HepG2 (cell line): Measurements from ENCODE around the gene FAM81A. TPM values are rescaled to one million over a fixed set of nuclear protein-coding genes. Genes with fewer than 3 reads are reported as not detected.

Source experiments
- BCLAF1 ChIP-seq: fragments of 450-650 bp; IDR thresholded peaks from 2 replicates; pipeline ENCODE4 v1.6.1; 2017; ENCODE audit warnings: mild to moderate bottlenecking
- FOXJ3 ChIP-seq: sonication (generic); formaldehyde crosslinking; IDR thresholded peaks from 2 replicates; pipeline ENCODE4 v1.4.0; 2020; ENCODE audit warnings: missing genetic modification reagents, mild to moderate bottlenecking, borderline replicate concordance
- HMG20A ChIP-seq: IDR thresholded peaks from 2 replicates; pipeline ENCODE4 v1.6.1; 2016; ENCODE audit warnings: borderline replicate concordance
- KAT7 ChIP-seq: IDR thresholded peaks from 2 replicates; pipeline ENCODE4 v1.6.1; 2018; ENCODE audit warnings: borderline replicate concordance, missing compliant biosample characterization
- NRL ChIP-seq: sonication (generic); formaldehyde crosslinking; IDR thresholded peaks from 2 replicates; pipeline ENCODE4 v1.5.0; 2020; ENCODE audit warnings: missing genetic modification reagents, mild to moderate bottlenecking, moderate library complexity, borderline replicate concordance
- RFXAP ChIP-seq: sonication (generic); formaldehyde crosslinking; IDR thresholded peaks from 2 replicates; pipeline ENCODE4 v1.4.0; 2020; ENCODE audit warnings: missing genetic modification reagents, borderline replicate concordance
- SOX5 ChIP-seq: IDR thresholded peaks from 2 replicates; pipeline ENCODE4 v1.6.1; 2016; ENCODE audit warnings: borderline replicate concordance
- SUZ12 ChIP-seq: fragments of 150-350 bp; IDR thresholded peaks from 2 replicates; pipeline ENCODE4 v1.6.1; 2014; ENCODE audit warnings: low read depth, low read length
- ZNF124 ChIP-seq: sonication (generic); formaldehyde crosslinking; IDR thresholded peaks from 2 replicates; pipeline ENCODE4 v1.4.0; 2020; ENCODE audit warnings: missing genetic modification reagents
- ZNF234 ChIP-seq: sonication (generic); formaldehyde crosslinking; conservative IDR thresholded peaks from 2 replicates; pipeline ENCODE4 v1.5.1; 2020; ENCODE audit warnings: mild to moderate bottlenecking, missing genetic modification reagents
- ZNF24 ChIP-seq: fragments of 450-650 bp; IDR thresholded peaks from 2 replicates; pipeline ENCODE4 v1.6.1; 2017; ENCODE audit warnings: antibody characterized with exemption, mild to moderate bottlenecking
- ZNF296 ChIP-seq: sonication (generic); formaldehyde crosslinking; conservative IDR thresholded peaks from 2 replicates; pipeline ENCODE4 v1.5.0; 2020; ENCODE audit warnings: mild to moderate bottlenecking, missing genetic modification reagents
- ZNF710 ChIP-seq: sonication (generic); formaldehyde crosslinking; IDR thresholded peaks from 2 replicates; pipeline ENCODE4 v1.5.0; 2020; ENCODE audit warnings: mild to moderate bottlenecking, missing genetic modification reagents, borderline replicate concordance
- ZNF883 ChIP-seq: sonication (generic); formaldehyde crosslinking; IDR thresholded peaks from 2 replicates; pipeline ENCODE4 v1.5.1; 2020; ENCODE audit warnings: mild to moderate bottlenecking, missing genetic modification reagents; ENCODE audit errors: not compliant biosample characterization
- polyA plus RNA-seq, 8 experiments: library from polyadenylated mRNA; depleted of rRNA in 3 of 8; stranded (reverse) in 7 of 8; unstranded in 1 of 8; fragments of >200 nt; fragmentation: Illumina TruSeq in 4 of 8; extraction: Trizol in 4 of 8; gene quantifications; 2 replicates each; pipeline versions ENCODE4 v1.2.1 to v1.2.3, GENCODE V29; 2011 to 2016; ENCODE audit warnings: low read depth in 4 of 8, missing spikeins in 1 of 8, mixed read lengths in 1 of 8; ENCODE audit not compliant: insufficient read depth in 1 of 8
- total RNA-seq, 5 experiments: library from RNA; depleted of rRNA; stranded (reverse); fragments of >200 nt; fragmentation: Illumina TruSeq; extraction: Trizol; gene quantifications; 2 replicates each; pipeline ENCODE4 v1.2.3, GENCODE V29; 2016; ENCODE audit warnings: low read depth in 1 of 5
- TF ChIP-seq, protein P1 (sequence below), 2 experiments: sonication (generic) in 1 of 2; formaldehyde crosslinking in 1 of 2; IDR thresholded peaks; 2 replicates each; pipeline versions ENCODE4 v1.4.0 to v1.6.1; 2016 to 2020; ENCODE audit warnings: borderline replicate concordance in 1 of 2, low read depth in 1 of 2, mild to moderate bottlenecking in 1 of 2, missing genetic modification reagents in 1 of 2

Gene FAM81A
- total and polyA plus RNA-seq, 2 of the 13 experiments (the other 11 are each of a cell fraction or from before 2014, with no cell fraction given), result 0.09 TPM; not detected in 1

GRCh38 chr15:59410391-59410896 lies 27.5 kb upstream of the FAM81A start (continued):
- TF ChIP-seq ZNF24 (no peak), ZNF296 (CRISPR knock-in tag) (no peak), FOXJ3 (CRISPR knock-in tag) (no peak), HMG20A (CRISPR knock-in tag) (0 out of 2 replicates have a peak, but pooled peaks have one; percentile 20), SUZ12 (no peak), RFXAP (CRISPR knock-in tag) (no peak), ZNF883 (CRISPR knock-in tag) (no peak), NRL (no peak), SOX5 (0 out of 2 replicates have a peak, but pooled peaks have one; percentile 10), BCLAF1 (no peak), ZNF124 (0 out of 2 replicates have a peak, but pooled peaks have one; percentile 38), ZNF710 (CRISPR knock-in tag) (peak; percentile 39; the same call in 1 of the 2 replicates), KAT7 (CRISPR knock-in tag) (no peak), ZNF234 (CRISPR knock-in tag) (no peak)
- TF ChIP-seq, protein P1, sequence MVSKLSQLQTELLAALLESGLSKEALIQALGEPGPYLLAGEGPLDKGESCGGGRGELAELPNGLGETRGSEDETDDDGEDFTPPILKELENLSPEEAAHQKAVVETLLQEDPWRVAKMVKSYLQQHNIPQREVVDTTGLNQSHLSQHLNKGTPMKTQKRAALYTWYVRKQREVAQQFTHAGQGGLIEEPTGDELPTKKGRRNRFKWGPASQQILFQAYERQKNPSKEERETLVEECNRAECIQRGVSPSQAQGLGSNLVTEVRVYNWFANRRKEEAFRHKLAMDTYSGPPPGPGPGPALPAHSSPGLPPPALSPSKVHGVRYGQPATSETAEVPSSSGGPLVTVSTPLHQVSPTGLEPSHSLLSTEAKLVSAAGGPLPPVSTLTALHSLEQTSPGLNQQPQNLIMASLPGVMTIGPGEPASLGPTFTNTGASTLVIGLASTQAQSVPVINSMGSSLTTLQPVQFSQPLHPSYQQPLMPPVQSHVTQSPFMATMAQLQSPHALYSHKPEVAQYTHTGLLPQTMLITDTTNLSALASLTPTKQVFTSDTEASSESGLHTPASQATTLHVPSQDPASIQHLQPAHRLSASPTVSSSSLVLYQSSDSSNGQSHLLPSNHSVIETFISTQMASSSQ (IDR thresholded peaks at IDR 0.05; ENCODE audit: low read depth), result peak; percentile 81
- TF ChIP-seq, protein P1 (CRISPR knock-in tag; IDR thresholded peaks at IDR 0.05; ENCODE audit: borderline replicate concordance), result peak; percentile 64; the same call in 1 of the 2 replicates
- TF ChIP-seq, all 625 proteins: peak for 22
